Measurements from ENCODE around the gene ALK.

GRCh38 chr2:29591600-29591999 lies 329.8 kb downstream of the ALK start:
- TF ChIP-seq, protein P1, sequence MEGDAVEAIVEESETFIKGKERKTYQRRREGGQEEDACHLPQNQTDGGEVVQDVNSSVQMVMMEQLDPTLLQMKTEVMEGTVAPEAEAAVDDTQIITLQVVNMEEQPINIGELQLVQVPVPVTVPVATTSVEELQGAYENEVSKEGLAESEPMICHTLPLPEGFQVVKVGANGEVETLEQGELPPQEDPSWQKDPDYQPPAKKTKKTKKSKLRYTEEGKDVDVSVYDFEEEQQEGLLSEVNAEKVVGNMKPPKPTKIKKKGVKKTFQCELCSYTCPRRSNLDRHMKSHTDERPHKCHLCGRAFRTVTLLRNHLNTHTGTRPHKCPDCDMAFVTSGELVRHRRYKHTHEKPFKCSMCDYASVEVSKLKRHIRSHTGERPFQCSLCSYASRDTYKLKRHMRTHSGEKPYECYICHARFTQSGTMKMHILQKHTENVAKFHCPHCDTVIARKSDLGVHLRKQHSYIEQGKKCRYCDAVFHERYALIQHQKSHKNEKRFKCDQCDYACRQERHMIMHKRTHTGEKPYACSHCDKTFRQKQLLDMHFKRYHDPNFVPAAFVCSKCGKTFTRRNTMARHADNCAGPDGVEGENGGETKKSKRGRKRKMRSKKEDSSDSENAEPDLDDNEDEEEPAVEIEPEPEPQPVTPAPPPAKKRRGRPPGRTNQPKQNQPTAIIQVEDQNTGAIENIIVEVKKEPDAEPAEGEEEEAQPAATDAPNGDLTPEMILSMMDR (conservative IDR thresholded peaks at IDR 0.05 in 1 of 2, IDR thresholded peaks at IDR 0.05 in 1 of 2; ENCODE audit: low read depth in 1 of 2, low read length in 2 of 2) = no peak
- no peak for TF ChIP-seq EZH2 (IDR thresholded peaks at IDR 0.05; ENCODE audit: low read length, missing control alignments)
